HG03460 (cell line): ENCODE results near the gene C6orf62.
"Not testable (repeated sequence)": the region's sequence is repeated elsewhere in the genome, so short reads cannot be mapped to it uniquely, and the experiment has no call there.

ENCODE experiments used
- ATAC-seq: cut with Tn5 transposase; IDR thresholded peaks from one replicate; pipeline ENCODE4 v1.9.1; 2021; ENCODE audit not compliant: unreplicated experiment

C6orf62 gene

GRCh38 chr6:24668997-24669361 lies 50.0 kb downstream of the C6orf62 start:
- no peak for ATAC-seq

GRCh38 chr6:24668066-24668996 lies 50.6 kb downstream of the C6orf62 start:
- ATAC-seq = not testable (repeated sequence)

GRCh38 chr6:24667378-24667803 lies 51.6 kb downstream of the C6orf62 start:
- ATAC-seq = peak; percentile 6

- ATAC-seq = peak; percentile 93
Observed at GRCh38 chr6:24666641-24667377, 52.1 kb downstream of the C6orf62 start, which contains the start of the genes ACOT13 and TDP2. Gene ACOT13 (plus strand): TSS chr6:24667077. CDS start chr6:24667264, 187 bp downstream. Gene TDP2 (minus strand): TSS chr6:24666899. CDS start chr6:24666862, 37 bp downstream.

- peak; percentile 31 for ATAC-seq
Observed at GRCh38 chr6:24666097-24666640, 52.8 kb downstream of the C6orf62 start.

GRCh38 chr6:24664046-24664987 lies 54.6 kb downstream of the C6orf62 start:
- ATAC-seq = no peak

- ATAC-seq = no peak
Observed at GRCh38 chr6:24663189-24663588, 55.8 kb downstream of the C6orf62 start.

GRCh38 chr6:24662236-24662635 lies 56.7 kb downstream of the C6orf62 start:
- no peak for ATAC-seq

GRCh38 chr6:24661759-24662158 lies 57.2 kb downstream of the C6orf62 start:
- ATAC-seq = not testable (repeated sequence)

GRCh38 chr6:24660105-24660504 lies 58.8 kb downstream of the C6orf62 start:
- no peak for ATAC-seq

GRCh38 chr6:24659561-24659960 lies 59.4 kb downstream of the C6orf62 start:
- ATAC-seq = no peak

- no peak for ATAC-seq
Observed at GRCh38 chr6:24658573-24659560, 60.1 kb downstream of the C6orf62 start.

GRCh38 chr6:24655215-24655614 lies 63.7 kb downstream of the C6orf62 start:
- ATAC-seq = no peak
